Measurements from ENCODE around the gene SUN1. TPM values are rescaled to one million over a fixed set of nuclear protein-coding genes. Genes with fewer than 3 reads are reported as not detected.

SUN1 gene
- total and polyA plus RNA-seq, 10 of the 15 experiments (the other 5 are each of a cell fraction or from before 2014, with no cell fraction given): 27.8 to 107 (median 65.8) TPM

DNA sequence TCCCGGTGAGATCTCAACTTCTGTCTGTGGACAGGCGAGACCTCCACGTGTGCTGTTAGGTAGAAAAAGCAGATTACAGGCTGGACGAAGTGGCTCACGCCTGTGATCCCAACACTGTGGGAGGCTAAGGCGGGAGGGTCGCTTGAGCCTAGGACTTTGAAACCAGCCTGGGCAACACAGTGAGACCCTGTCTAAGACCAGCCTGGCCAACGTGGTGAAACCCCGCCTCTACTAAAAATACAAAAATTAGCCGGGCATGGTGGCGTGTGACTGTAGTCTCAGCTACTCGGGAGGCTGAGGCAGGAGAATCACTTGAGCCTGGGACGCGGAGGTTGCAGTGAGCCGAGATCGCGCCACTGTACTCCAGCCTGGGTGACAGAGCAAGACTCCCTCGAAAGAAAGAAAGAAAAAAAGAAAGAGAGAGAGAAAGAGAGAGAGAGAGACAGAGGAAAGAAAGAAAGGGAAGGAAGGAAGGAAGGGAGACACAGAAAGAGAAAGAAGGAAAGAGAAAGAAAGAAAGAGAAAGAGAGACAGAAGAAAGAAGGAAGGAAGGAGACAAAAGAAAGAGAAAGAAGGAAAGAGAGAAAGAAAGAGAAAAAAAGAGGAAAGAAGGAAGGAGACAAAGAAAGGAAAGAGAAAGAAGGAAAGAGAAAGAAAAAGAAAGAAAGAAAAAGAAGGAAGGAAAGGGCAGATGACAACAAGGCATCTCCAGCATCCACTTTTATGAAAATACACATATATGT, 29.6 kb upstream of the SUN1 start:
- TF ChIP-seq, protein P1, sequence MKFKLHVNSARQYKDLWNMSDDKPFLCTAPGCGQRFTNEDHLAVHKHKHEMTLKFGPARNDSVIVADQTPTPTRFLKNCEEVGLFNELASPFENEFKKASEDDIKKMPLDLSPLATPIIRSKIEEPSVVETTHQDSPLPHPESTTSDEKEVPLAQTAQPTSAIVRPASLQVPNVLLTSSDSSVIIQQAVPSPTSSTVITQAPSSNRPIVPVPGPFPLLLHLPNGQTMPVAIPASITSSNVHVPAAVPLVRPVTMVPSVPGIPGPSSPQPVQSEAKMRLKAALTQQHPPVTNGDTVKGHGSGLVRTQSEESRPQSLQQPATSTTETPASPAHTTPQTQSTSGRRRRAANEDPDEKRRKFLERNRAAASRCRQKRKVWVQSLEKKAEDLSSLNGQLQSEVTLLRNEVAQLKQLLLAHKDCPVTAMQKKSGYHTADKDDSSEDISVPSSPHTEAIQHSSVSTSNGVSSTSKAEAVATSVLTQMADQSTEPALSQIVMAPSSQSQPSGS (IDR thresholded peaks at IDR 0.05; ENCODE audit: low read length): no peak
- TF ChIP-seq DPF2 (IDR thresholded peaks at IDR 0.05) (no peak), STAT3 (IDR thresholded peaks at IDR 0.05; ENCODE audit: low read depth, low read length) (no peak), SMARCA5 (IDR thresholded peaks at IDR 0.05) (no peak), TCF12 (IDR thresholded peaks at IDR 0.05; ENCODE audit: low read depth, low read length) (no peak), CBX5 (IDR thresholded peaks at IDR 0.05; ENCODE audit: low read depth) (no peak), HDAC6 (IDR thresholded peaks at IDR 0.05; ENCODE audit: unreplicated experiment) (no peak), SPI1 (IDR thresholded peaks at IDR 0.05; ENCODE audit: borderline replicate concordance, insufficient read depth, low read depth, low read length) (no peak), ZNF207 (IDR thresholded peaks at IDR 0.05; ENCODE audit: borderline replicate concordance) (no peak), CHD4 (IDR thresholded peaks at IDR 0.05) (no peak)
- TF ChIP-seq, protein P2, sequence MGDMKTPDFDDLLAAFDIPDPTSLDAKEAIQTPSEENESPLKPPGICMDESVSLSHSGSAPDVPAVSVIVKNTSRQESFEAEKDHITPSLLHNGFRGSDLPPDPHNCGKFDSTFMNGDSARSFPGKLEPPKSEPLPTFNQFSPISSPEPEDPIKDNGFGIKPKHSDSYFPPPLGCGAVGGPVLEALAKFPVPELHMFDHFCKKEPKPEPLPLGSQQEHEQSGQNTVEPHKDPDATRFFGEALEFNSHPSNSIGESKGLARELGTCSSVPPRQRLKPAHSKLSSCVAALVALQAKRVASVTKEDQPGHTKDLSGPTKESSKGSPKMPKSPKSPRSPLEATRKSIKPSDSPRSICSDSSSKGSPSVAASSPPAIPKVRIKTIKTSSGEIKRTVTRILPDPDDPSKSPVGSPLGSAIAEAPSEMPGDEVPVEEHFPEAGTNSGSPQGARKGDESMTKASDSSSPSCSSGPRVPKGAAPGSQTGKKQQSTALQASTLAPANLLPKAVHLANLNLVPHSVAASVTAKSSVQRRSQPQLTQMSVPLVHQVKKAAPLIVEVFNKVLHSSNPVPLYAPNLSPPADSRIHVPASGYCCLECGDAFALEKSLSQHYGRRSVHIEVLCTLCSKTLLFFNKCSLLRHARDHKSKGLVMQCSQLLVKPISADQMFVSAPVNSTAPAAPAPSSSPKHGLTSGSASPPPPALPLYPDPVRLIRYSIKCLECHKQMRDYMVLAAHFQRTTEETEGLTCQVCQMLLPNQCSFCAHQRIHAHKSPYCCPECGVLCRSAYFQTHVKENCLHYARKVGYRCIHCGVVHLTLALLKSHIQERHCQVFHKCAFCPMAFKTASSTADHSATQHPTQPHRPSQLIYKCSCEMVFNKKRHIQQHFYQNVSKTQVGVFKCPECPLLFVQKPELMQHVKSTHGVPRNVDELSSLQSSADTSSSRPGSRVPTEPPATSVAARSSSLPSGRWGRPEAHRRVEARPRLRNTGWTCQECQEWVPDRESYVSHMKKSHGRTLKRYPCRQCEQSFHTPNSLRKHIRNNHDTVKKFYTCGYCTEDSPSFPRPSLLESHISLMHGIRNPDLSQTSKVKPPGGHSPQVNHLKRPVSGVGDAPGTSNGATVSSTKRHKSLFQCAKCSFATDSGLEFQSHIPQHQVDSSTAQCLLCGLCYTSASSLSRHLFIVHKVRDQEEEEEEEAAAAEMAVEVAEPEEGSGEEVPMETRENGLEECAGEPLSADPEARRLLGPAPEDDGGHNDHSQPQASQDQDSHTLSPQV (IDR thresholded peaks at IDR 0.05): no peak
- TF ChIP-seq, protein P3, sequence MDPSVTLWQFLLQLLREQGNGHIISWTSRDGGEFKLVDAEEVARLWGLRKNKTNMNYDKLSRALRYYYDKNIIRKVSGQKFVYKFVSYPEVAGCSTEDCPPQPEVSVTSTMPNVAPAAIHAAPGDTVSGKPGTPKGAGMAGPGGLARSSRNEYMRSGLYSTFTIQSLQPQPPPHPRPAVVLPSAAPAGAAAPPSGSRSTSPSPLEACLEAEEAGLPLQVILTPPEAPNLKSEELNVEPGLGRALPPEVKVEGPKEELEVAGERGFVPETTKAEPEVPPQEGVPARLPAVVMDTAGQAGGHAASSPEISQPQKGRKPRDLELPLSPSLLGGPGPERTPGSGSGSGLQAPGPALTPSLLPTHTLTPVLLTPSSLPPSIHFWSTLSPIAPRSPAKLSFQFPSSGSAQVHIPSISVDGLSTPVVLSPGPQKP (IDR thresholded peaks at IDR 0.05; ENCODE audit: low read depth, low read length): no peak
- TF ChIP-seq, protein P4, sequence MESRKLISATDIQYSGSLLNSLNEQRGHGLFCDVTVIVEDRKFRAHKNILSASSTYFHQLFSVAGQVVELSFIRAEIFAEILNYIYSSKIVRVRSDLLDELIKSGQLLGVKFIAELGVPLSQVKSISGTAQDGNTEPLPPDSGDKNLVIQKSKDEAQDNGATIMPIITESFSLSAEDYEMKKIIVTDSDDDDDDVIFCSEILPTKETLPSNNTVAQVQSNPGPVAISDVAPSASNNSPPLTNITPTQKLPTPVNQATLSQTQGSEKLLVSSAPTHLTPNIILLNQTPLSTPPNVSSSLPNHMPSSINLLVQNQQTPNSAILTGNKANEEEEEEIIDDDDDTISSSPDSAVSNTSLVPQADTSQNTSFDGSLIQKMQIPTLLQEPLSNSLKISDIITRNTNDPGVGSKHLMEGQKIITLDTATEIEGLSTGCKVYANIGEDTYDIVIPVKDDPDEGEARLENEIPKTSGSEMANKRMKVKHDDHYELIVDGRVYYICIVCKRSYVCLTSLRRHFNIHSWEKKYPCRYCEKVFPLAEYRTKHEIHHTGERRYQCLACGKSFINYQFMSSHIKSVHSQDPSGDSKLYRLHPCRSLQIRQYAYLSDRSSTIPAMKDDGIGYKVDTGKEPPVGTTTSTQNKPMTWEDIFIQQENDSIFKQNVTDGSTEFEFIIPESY (IDR thresholded peaks at IDR 0.05): no peak
- in situ Hi-C loops (cut with MboI): no loop called here
- Histone ChIP-seq H2AFZ (ENCODE audit: control insufficient read depth, low read depth, low read length) (no peak overlapping the region), H3K4me3 (no peak overlapping the region), H3K9ac (ENCODE audit: control insufficient read depth, insufficient read depth, low read length) (no peak overlapping the region), H3K27me3 (replicated peaks in 1 of 2; ENCODE audit: control insufficient read depth in 2 of 2, insufficient read depth in 2 of 2, low read length in 1 of 2) (no peaks in the 10 kb centered on the region), H3K36me3 (ENCODE audit: control insufficient read depth in 2 of 2, insufficient read depth in 2 of 2, low read length in 1 of 2) (no peaks in the 10 kb centered on the region), H3K79me2 (ENCODE audit: control insufficient read depth, insufficient read depth, low read length) (no peaks in the 10 kb centered on the region), H3K9me3 (replicated peaks; ENCODE audit: control insufficient read depth, insufficient read depth, low read length) (no peaks in the 10 kb centered on the region; the same call in 2 of the 3 replicates), H3K4me1 (ENCODE audit: control insufficient read depth, insufficient read depth, low read length) (no peaks in the 10 kb centered on the region), H4K20me1 (ENCODE audit: control insufficient read depth, insufficient read depth) (no peaks in the 10 kb centered on the region), H3K27ac (ENCODE audit: control insufficient read depth, insufficient read depth) (no peak overlapping the region), H3K4me2 (ENCODE audit: control insufficient read depth, insufficient read depth) (no peak overlapping the region)
- ATAC-seq (no peak), FAIRE-seq (no peak), DNase-seq (ENCODE audit: low read depth, low spot score) (no peak)
- CTCF ChIA-PET: no interaction called here
- BruUV-seq (replicated peaks): no TSS peak
- 77% methylated on average over 17 of the region's 18 CpGs for WGBS (ENCODE audit: insufficient coverage, insufficient replicate concordance, low lambda C conversion rate, missing lambda C conversion rate)
- POLR2A ChIA-PET: no interaction called here
- intact Hi-C loops (cut with micrococcal nuclease; ENCODE audit: unreplicated experiment): no loop called here
- RAD21 ChIA-PET (ENCODE audit: unreplicated experiment): no interaction called here
- SMC1A ChIA-PET (ENCODE audit: uncharacterized antibody, unreplicated experiment): no interaction called here
